H1 (cell line): ENCODE data around the gene CYP4F11. TPM values are rescaled to one million over a fixed set of nuclear protein-coding genes. Genes with fewer than 3 reads are reported as not detected.
"Not testable (repeated sequence)": the region's sequence is repeated elsewhere in the genome, so short reads cannot be mapped to it uniquely, and the experiment has no call there.

Experiments used
- CTCF ChIA-PET: fragments of 300-600 bp; sonication (Branson Sonifier 250); formaldehyde crosslinking; loops from one replicate; lab custom pipeline; 2021; ENCODE audit not compliant: partially characterized antibody; lab: Charles Lee
- POLR2A ChIA-PET: fragments of 300-600 bp; sonication (Branson Sonifier 250); formaldehyde crosslinking; loops from one replicate; lab custom pipeline; 2021; ENCODE audit warnings: inconsistent platforms; ENCODE audit not compliant: partially characterized antibody; lab: Charles Lee
- DNase-seq, 2 experiments: peaks; one replicate each; pipeline versions ENCODE4 v3.0.0 to v3.0.0-alpha.2; 2010 to 2022; ENCODE audit warnings: low spot score in 2 of 2, low read depth in 1 of 2, mixed read lengths in 1 of 2
- FAIRE-seq: peaks from 2 replicates; lab custom pipeline; 2011; peaks lifted over from hg19 to GRCh38; lab: Jason Lieb, UNC
- H2AFZ ChIP-seq: 2 replicates; pipeline ENCODE4 v1.8.1; 2012; ENCODE audit warnings: low read length, inconsistent platforms
- H2AK5ac ChIP-seq: 2 replicates; pipeline ENCODE4 v1.6.1; 2013; ENCODE audit warnings: low read depth, low read length
- H2BK120ac ChIP-seq: replicated peaks from 2 replicates; pipeline ENCODE3; 2013; ENCODE audit warnings: low read depth, low read length, inconsistent platforms
- H2BK12ac ChIP-seq: 2 replicates; pipeline ENCODE4 v1.6.1; 2013; ENCODE audit warnings: low read depth, low read length
- H2BK15ac ChIP-seq: 2 replicates; pipeline ENCODE4 v1.6.1; 2013; ENCODE audit warnings: low read length
- H2BK20ac ChIP-seq: 2 replicates; pipeline ENCODE4 v1.6.1; 2013; ENCODE audit warnings: low read length
- H2BK5ac ChIP-seq: 2 replicates; pipeline ENCODE4 v1.6.1; 2013; ENCODE audit warnings: low read depth, low read length
- H3K14ac ChIP-seq: 2 replicates; pipeline ENCODE4 v1.6.1; 2013; ENCODE audit warnings: inconsistent platforms; ENCODE audit not compliant: insufficient read length
- H3K18ac ChIP-seq: 2 replicates; pipeline ENCODE4 v1.6.1; 2013; ENCODE audit warnings: low read length; ENCODE audit errors: extremely low read depth
- H3K23ac ChIP-seq: 2 replicates; pipeline ENCODE4 v1.6.1; 2013; ENCODE audit warnings: inconsistent platforms; ENCODE audit not compliant: insufficient read length
- H3K23me2 ChIP-seq: 2 replicates; pipeline ENCODE4 v1.6.1; 2013; ENCODE audit warnings: low read depth, low read length
- H3K27ac ChIP-seq: 2 replicates; pipeline ENCODE4 v1.6.1; 2011; ENCODE audit warnings: low read depth, low read length, inconsistent platforms
- H3K27me3 ChIP-seq, 4 experiments: replicated peaks in 1 of 4; 1 replicate in 1 of 4; 2 replicates in 3 of 4; pipeline versions ENCODE4 v1.6.1 to v1.8.1; 2011 to 2013; ENCODE audit warnings: low read length in 3 of 4, mild to moderate bottlenecking in 3 of 4, inconsistent platforms in 2 of 4, mixed read lengths in 2 of 4, moderate library complexity in 1 of 4; ENCODE audit not compliant: control insufficient read depth in 3 of 4, insufficient read depth in 3 of 4; ENCODE audit errors: extremely low read depth in 1 of 4
- H3K36me3 ChIP-seq, 4 experiments: 2 replicates each; pipeline versions ENCODE4 v1.6.1 to v1.8.1; 2011 to 2013; ENCODE audit warnings: mild to moderate bottlenecking in 4 of 4, low read length in 3 of 4, moderate library complexity in 2 of 4, control low read depth in 1 of 4, inconsistent platforms in 1 of 4; ENCODE audit not compliant: insufficient read depth in 4 of 4, control insufficient read depth in 2 of 4
- H3K4ac ChIP-seq: replicated peaks from 2 replicates; pipeline ENCODE3; 2013; ENCODE audit warnings: low read length, low read depth, mixed read lengths, inconsistent platforms; ENCODE audit not compliant: insufficient read length
- H3K4me1 ChIP-seq, 4 experiments: replicated peaks in 1 of 4; 1 replicate in 1 of 4; 2 replicates in 3 of 4; pipeline versions ENCODE4 v1.6.1 to v1.8.1; 2011 to 2013; ENCODE audit warnings: low read length in 3 of 4, inconsistent platforms in 2 of 4, mixed read lengths in 1 of 4; ENCODE audit not compliant: insufficient read depth in 4 of 4, control insufficient read depth in 3 of 4
- H3K4me2 ChIP-seq, 2 experiments: 2 replicates each; pipeline versions ENCODE4 v1.6.1 to v1.8.1; 2011 to 2013; ENCODE audit warnings: low read depth in 2 of 2, low read length in 2 of 2, control low read depth in 1 of 2, inconsistent platforms in 1 of 2, mild to moderate bottlenecking in 1 of 2; ENCODE audit not compliant: insufficient read depth in 1 of 2
- H3K4me3 ChIP-seq, 4 experiments: fragments of 200-600, 300-600 bp in 1 of 4; sonication (generic), shearing (Covaris generic), sonication (Bioruptor Twin) in 1 of 4; 2 replicates each; pipeline versions ENCODE4 v1.5.1 to v1.8.1; 2011 to 2016; ENCODE audit warnings: low read length in 4 of 4, low read depth in 3 of 4, control low read depth in 2 of 4, inconsistent platforms in 2 of 4, mild to moderate bottlenecking in 2 of 4, mixed read lengths in 1 of 4, moderate library complexity in 1 of 4; ENCODE audit not compliant: insufficient read depth in 2 of 4; ENCODE audit errors: extremely low read depth in 1 of 4
- H3K56ac ChIP-seq: replicated peaks from 2 replicates; pipeline ENCODE3; 2013; ENCODE audit warnings: low read depth, mild to moderate bottlenecking, mixed read lengths, low read length, inconsistent platforms; ENCODE audit not compliant: insufficient read length
- H3K79me1 ChIP-seq: 2 replicates; pipeline ENCODE4 v1.6.1; 2013; ENCODE audit warnings: low read depth, low read length, control low read depth
- H3K79me2 ChIP-seq, 2 experiments: 2 replicates each; pipeline versions ENCODE4 v1.6.1 to v1.8.1; 2012 to 2013; ENCODE audit warnings: low read length in 2 of 2, mild to moderate bottlenecking in 2 of 2, inconsistent platforms in 1 of 2; ENCODE audit not compliant: insufficient read depth in 2 of 2, control insufficient read depth in 1 of 2
- H3K9ac ChIP-seq, 4 experiments: replicated peaks in 1 of 4; 1 replicate in 1 of 4; 2 replicates in 3 of 4; pipeline versions ENCODE4 v1.6.1 to v1.8.1; 2011 to 2013; ENCODE audit warnings: low read depth in 3 of 4, low read length in 3 of 4, control low read depth in 2 of 4, mild to moderate bottlenecking in 2 of 4, moderate library complexity in 2 of 4, inconsistent platforms in 1 of 4; ENCODE audit errors: extremely low read depth in 1 of 4
- H3K9me3 ChIP-seq, 2 experiments: 2 replicates each; pipeline versions ENCODE4 v1.6.1 to v1.8.1; 2012 to 2013; ENCODE audit warnings: mild to moderate bottlenecking in 2 of 2, moderate library complexity in 2 of 2, control low read depth in 1 of 2, inconsistent platforms in 1 of 2, low read depth in 1 of 2, low read length in 1 of 2, mixed read lengths in 1 of 2; ENCODE audit not compliant: insufficient read depth in 2 of 2
- H4K20me1 ChIP-seq, 2 experiments: replicated peaks in 1 of 2; 2 replicates each; pipeline versions ENCODE3 to v1.8.1; 2011 to 2013; ENCODE audit warnings: inconsistent platforms in 2 of 2, low read length in 2 of 2, mild to moderate bottlenecking in 1 of 2; ENCODE audit not compliant: insufficient read depth in 2 of 2, control insufficient read depth in 1 of 2
- H4K5ac ChIP-seq: 2 replicates; pipeline ENCODE4 v1.6.1; 2013; ENCODE audit warnings: low read length, low read depth, mixed read lengths, inconsistent platforms; ENCODE audit not compliant: insufficient read length
- H4K8ac ChIP-seq: 2 replicates; pipeline ENCODE4 v1.8.0; 2013; ENCODE audit warnings: mild to moderate bottlenecking, moderate library complexity, low read length, inconsistent platforms; ENCODE audit not compliant: insufficient read depth; ENCODE audit errors: extremely low read depth
- H4K91ac ChIP-seq: replicated peaks from 2 replicates; pipeline ENCODE3; 2013; ENCODE audit warnings: low read length, mixed read lengths, inconsistent platforms; ENCODE audit not compliant: insufficient read length
- EGR1 ChIP-seq: IDR thresholded peaks from 2 replicates; pipeline ENCODE4 v1.6.1; 2011; ENCODE audit warnings: low read depth, low read length, borderline replicate concordance
- SIRT6 ChIP-seq: IDR thresholded peaks from one replicate; pipeline ENCODE4 v1.7.1; 2012; ENCODE audit warnings: low read length, inconsistent platforms
- TAF1 ChIP-seq: IDR thresholded peaks from 2 replicates; pipeline ENCODE4 v1.6.1; 2011; ENCODE audit warnings: mild to moderate bottlenecking, low read depth, low read length
- WGBS, 2 experiments: shearing (Covaris generic) in 1 of 2; methylation state at CpG; one replicate each; pipeline versions ENCODE4 v1.1.6 to v1.1.7; 2013 to 2015; ENCODE audit warnings: low lambda C conversion rate in 2 of 2, mixed read lengths in 2 of 2, inconsistent platforms in 1 of 2, low coverage in 1 of 2, missing lambda C conversion rate in 1 of 2; ENCODE audit not compliant: insufficient replicate concordance in 2 of 2, insufficient coverage in 1 of 2, insufficient read length in 1 of 2; ENCODE audit errors: extremely low coverage in 1 of 2, missing lambda C conversion rate in 1 of 2; 5-methylcytosine and 5-hydroxymethylcytosine counted together
- polyA plus RNA-seq, 7 experiments: library from polyadenylated mRNA; depleted of rRNA in 3 of 7; stranded (reverse) in 5 of 7; unstranded in 2 of 7; fragments of >200 nt in 5 of 7; fragments of 200-250 nt in 2 of 7; gene quantifications; 1 replicate in 5 of 7; 2 replicates in 1 of 7; 4 replicates in 1 of 7; pipeline versions ENCODE4 v1.2.1 to v1.2.3, GENCODE V29; 2011 to 2013; ENCODE audit warnings: missing spikeins in 2 of 7, mixed read lengths in 2 of 7
- total RNA-seq: library from RNA; stranded (reverse); fragmentation: NEBNext Ultra II Directional; extraction: Animal tissue kit (Norgen Biotek cat#: 25700); gene quantifications from 2 replicates; pipeline ENCODE4 v1.2.1, GENCODE V29; 2021

Gene CYP4F11
- total and polyA plus RNA-seq, 2 of the 8 experiments (the other 6 are each of a cell fraction or from before 2014, with no cell fraction given), result not detected

- TF ChIP-seq TAF1 (no peak), SIRT6 (no peak), EGR1 (no peak)
- TF ChIP-seq, all 59 proteins: peak for 0
These were observed 906 bp upstream of the CYP4F11 start (continued) for GRCh38 chr19:15935167-15935702.

- H2BK20ac ChIP-seq, POLR2A ChIA-PET, H3K27ac ChIP-seq: not testable (repeated sequence)
These were observed 483 bp downstream of the CYP4F11 start for GRCh38 chr19:15933761-15934331.

More at GRCh38 chr19:15933761-15934331, 483 bp downstream of the CYP4F11 start:
- DNase-seq, H4K91ac ChIP-seq, H3K36me3 ChIP-seq, H2BK15ac ChIP-seq, H2BK12ac ChIP-seq, H3K9ac ChIP-seq, H2BK5ac ChIP-seq, H3K27me3 ChIP-seq, H3K23ac ChIP-seq, H3K56ac ChIP-seq, H3K4me3 ChIP-seq, H2BK120ac ChIP-seq, H3K4me2 ChIP-seq, H3K79me1 ChIP-seq, H2AK5ac ChIP-seq, CTCF ChIA-PET, H3K4ac ChIP-seq, H2AFZ ChIP-seq, H3K18ac ChIP-seq, H4K20me1 ChIP-seq, FAIRE-seq, H4K5ac ChIP-seq, H3K79me2 ChIP-seq, H4K8ac ChIP-seq, H3K23me2 ChIP-seq, H3K14ac ChIP-seq, H3K4me1 ChIP-seq: not testable (repeated sequence)
- peaks cover 63 to 78% of the 10 kb centered on the region in 2 experiments for H3K9me3 ChIP-seq
- 85% methylated on average over 9 of the region's 12 CpGs; no CpG with 5 or more reads in 1 of the 2 experiments for WGBS, 2 experiments
